ENCODE measurements around the gene SDCCAG8.

The SDCCAG8 gene

GRCh38 chr1:243447347-243447746 is 191.5 kb downstream of the SDCCAG8 start:
- Histone ChIP-seq H3K4me3 (ENCODE audit: low read length) (no peak overlapping the region), H3K79me2 (ENCODE audit: low read length) (no peaks in the 10 kb centered on the region), H3K4me1 (ENCODE audit: low read length) (0 out of 2 replicates have a peak, but pooled peaks cover 5% of the 10 kb centered on the region), H3K27me3 (ENCODE audit: low read depth, low read length) (no peaks in the 10 kb centered on the region), H4K20me1 (ENCODE audit: insufficient read depth, low read length) (no peaks in the 10 kb centered on the region), H3K27ac (ENCODE audit: low read length) (no peak overlapping the region), H2AFZ (ENCODE audit: low read depth, low read length) (no peak overlapping the region), H3K9me3 (ENCODE audit: insufficient read depth, low read length) (no peaks in the 10 kb centered on the region), H3K4me2 (ENCODE audit: low read length) (no peak overlapping the region), H3K36me3 (replicated peaks; ENCODE audit: low read depth, low read length) (no peaks in the 10 kb centered on the region), H3K9ac (ENCODE audit: low read length) (no peak overlapping the region)
- TF ChIP-seq CTCF (IDR thresholded peaks at IDR 0.05; ENCODE audit: low read depth, low read length) = no peak

- H3K4me2 ChIP-seq (ENCODE audit: low read length) = no peak overlapping the region
- H2AFZ ChIP-seq (ENCODE audit: low read depth, low read length) = no peak overlapping the region
- no peak overlapping the region for H3K4me3 ChIP-seq (ENCODE audit: low read length)
Observed at GRCh38 chr1:243447844-243448243, 192.0 kb downstream of the SDCCAG8 start.

GRCh38 chr1:243449373-243449772 is 193.5 kb downstream of the SDCCAG8 start:
- H3K4me3 ChIP-seq (ENCODE audit: low read length) = no peak overlapping the region
- no peak overlapping the region for H2AFZ ChIP-seq (ENCODE audit: low read depth, low read length)
- H3K4me1 ChIP-seq (ENCODE audit: low read length) = 0 out of 2 replicates have a peak, but pooled peaks cover 5% of the 10 kb centered on the region
- no peaks in the 10 kb centered on the region for H3K27me3 ChIP-seq (ENCODE audit: low read depth, low read length)
- no peak overlapping the region for H3K4me2 ChIP-seq (ENCODE audit: low read length)
- H3K27ac ChIP-seq (ENCODE audit: low read length) = no peak overlapping the region
- no peak for TF ChIP-seq EZH2phosphoT487 (IDR thresholded peaks at IDR 0.05; ENCODE audit: low read depth)
- TF ChIP-seq CTCF (IDR thresholded peaks at IDR 0.05; ENCODE audit: low read depth, low read length) = no peak
- no peaks in the 10 kb centered on the region for H3K9me3 ChIP-seq (ENCODE audit: insufficient read depth, low read length)
- no peak overlapping the region for H3K9ac ChIP-seq (ENCODE audit: low read length)
- no peaks in the 10 kb centered on the region for H4K20me1 ChIP-seq (ENCODE audit: insufficient read depth, low read length)
- no peaks in the 10 kb centered on the region for H3K36me3 ChIP-seq (replicated peaks; ENCODE audit: low read depth, low read length)
- H3K79me2 ChIP-seq (ENCODE audit: low read length) = no peaks in the 10 kb centered on the region

More at GRCh38 chr1:243447844-243448243, 192.0 kb downstream of the SDCCAG8 start:
- no peaks in the 10 kb centered on the region for H3K36me3 ChIP-seq (replicated peaks; ENCODE audit: low read depth, low read length)
- no peaks in the 10 kb centered on the region for H3K27me3 ChIP-seq (ENCODE audit: low read depth, low read length)
- no peak overlapping the region for H3K9ac ChIP-seq (ENCODE audit: low read length)
- H4K20me1 ChIP-seq (ENCODE audit: insufficient read depth, low read length) = no peaks in the 10 kb centered on the region
- H3K9me3 ChIP-seq (ENCODE audit: insufficient read depth, low read length) = no peaks in the 10 kb centered on the region
- H3K4me1 ChIP-seq (ENCODE audit: low read length) = 0 out of 2 replicates have a peak, but pooled peaks cover 5% of the 10 kb centered on the region
- H3K27ac ChIP-seq (ENCODE audit: low read length) = no peak overlapping the region
- TF ChIP-seq EZH2phosphoT487 (IDR thresholded peaks at IDR 0.05; ENCODE audit: low read depth) (no peak), CTCF (IDR thresholded peaks at IDR 0.05; ENCODE audit: low read depth, low read length) (no peak)
- no peaks in the 10 kb centered on the region for H3K79me2 ChIP-seq (ENCODE audit: low read length)

GRCh38 chr1:243452092-243452491 is 196.3 kb downstream of the SDCCAG8 start:
- Histone ChIP-seq H3K36me3 (replicated peaks; ENCODE audit: low read depth, low read length) (no peaks in the 10 kb centered on the region), H3K27me3 (ENCODE audit: low read depth, low read length) (no peaks in the 10 kb centered on the region), H3K4me2 (ENCODE audit: low read length) (no peak overlapping the region), H3K9ac (ENCODE audit: low read length) (no peak overlapping the region), H3K9me3 (ENCODE audit: insufficient read depth, low read length) (no peaks in the 10 kb centered on the region), H3K4me3 (ENCODE audit: low read length) (no peak overlapping the region), H2AFZ (ENCODE audit: low read depth, low read length) (no peak overlapping the region), H3K4me1 (ENCODE audit: low read length) (0 out of 2 replicates have a peak, but pooled peaks cover 5% of the 10 kb centered on the region), H3K27ac (ENCODE audit: low read length) (no peak overlapping the region), H3K79me2 (ENCODE audit: low read length) (no peaks in the 10 kb centered on the region), H4K20me1 (ENCODE audit: insufficient read depth, low read length) (no peaks in the 10 kb centered on the region)
- TF ChIP-seq CTCF (IDR thresholded peaks at IDR 0.05; ENCODE audit: low read depth, low read length) (no peak), EZH2phosphoT487 (IDR thresholded peaks at IDR 0.05; ENCODE audit: low read depth) (no peak)
